H9 (cell line): Measurements from ENCODE around the gene CACTIN. TPM values are rescaled to one million over a fixed set of nuclear protein-coding genes. Genes with fewer than 3 reads are reported as not detected.

Experiments
- DNase-seq: peaks from one replicate; pipeline ENCODE4 v3.0.0-alpha.2; 2017
- H2AFZ ChIP-seq: one replicate; pipeline ENCODE4 v1.6.1; 2013; ENCODE audit warnings: mild to moderate bottlenecking, low read length, control low read depth, moderate library complexity
- H2AK5ac ChIP-seq: 2 replicates; pipeline ENCODE4 v1.6.1; 2013; ENCODE audit warnings: low read length, control low read depth, mixed read lengths; ENCODE audit not compliant: insufficient read length
- H2BK120ac ChIP-seq: one replicate; pipeline ENCODE4 v1.6.1; 2013; ENCODE audit warnings: low read depth, mild to moderate bottlenecking, low read length, control low read depth, inconsistent platforms; ENCODE audit not compliant: poor library complexity, severe bottlenecking
- H2BK12ac ChIP-seq: 2 replicates; pipeline ENCODE4 v1.6.1; 2013; ENCODE audit warnings: low read length, control low read depth, mixed read lengths, low read depth; ENCODE audit not compliant: insufficient read length
- H2BK15ac ChIP-seq: 2 replicates; pipeline ENCODE4 v1.6.1; 2013; ENCODE audit warnings: low read depth, low read length, control low read depth
- H2BK20ac ChIP-seq: one replicate; pipeline ENCODE4 v1.6.1; 2013; ENCODE audit warnings: low read depth, mild to moderate bottlenecking, low read length, control low read depth, inconsistent platforms; ENCODE audit not compliant: poor library complexity, severe bottlenecking
- H2BK5ac ChIP-seq: 2 replicates; pipeline ENCODE4 v1.6.1; 2013; ENCODE audit warnings: low read length, control low read depth, mixed read lengths; ENCODE audit not compliant: insufficient read length
- H3K14ac ChIP-seq: 2 replicates; pipeline ENCODE4 v1.6.1; 2013; ENCODE audit warnings: low read length, control low read depth; ENCODE audit not compliant: insufficient read depth
- H3K18ac ChIP-seq: 2 replicates; pipeline ENCODE4 v1.6.1; 2013; ENCODE audit warnings: low read depth, mild to moderate bottlenecking, mixed read lengths, low read length, control low read depth; ENCODE audit not compliant: insufficient read length
- H3K23ac ChIP-seq: 2 replicates; pipeline ENCODE4 v1.6.1; 2013; ENCODE audit warnings: low read length, control low read depth, mixed read lengths, low read depth; ENCODE audit not compliant: insufficient read length
- H3K23me2 ChIP-seq: 2 replicates; pipeline ENCODE4 v1.6.1; 2013; ENCODE audit warnings: low read depth, mild to moderate bottlenecking, mixed read lengths, low read length, control low read depth; ENCODE audit not compliant: insufficient read length, poor library complexity, severe bottlenecking
- H3K27ac ChIP-seq: 2 replicates; pipeline ENCODE4 v1.5.1; 2013; ENCODE audit warnings: low read length, control low read depth, mixed read lengths, low read depth; ENCODE audit not compliant: insufficient read length
- H3K27me3 ChIP-seq: 2 replicates; pipeline ENCODE4 v1.6.1; 2013; ENCODE audit warnings: low read length, control low read depth, inconsistent platforms; ENCODE audit not compliant: insufficient read depth
- H3K4ac ChIP-seq: 2 replicates; pipeline ENCODE4 v1.6.1; 2013; ENCODE audit warnings: low read depth, mild to moderate bottlenecking, control low read depth, inconsistent platforms, low read length, moderate library complexity
- H3K4me1 ChIP-seq: 2 replicates; pipeline ENCODE4 v1.6.1; 2013; ENCODE audit warnings: low read length, control low read depth, inconsistent platforms; ENCODE audit not compliant: insufficient read depth
- H3K4me2 ChIP-seq: 2 replicates; pipeline ENCODE4 v1.6.1; 2013; ENCODE audit warnings: low read length, control low read depth, mixed read lengths; ENCODE audit not compliant: insufficient read length, insufficient read depth
- H3K56ac ChIP-seq: 2 replicates; pipeline ENCODE4 v1.6.1; 2013; ENCODE audit warnings: low read depth, mild to moderate bottlenecking, mixed read lengths, low read length, control low read depth; ENCODE audit not compliant: insufficient read length
- H3K79me1 ChIP-seq: 2 replicates; pipeline ENCODE4 v1.6.1; 2013; ENCODE audit warnings: low read depth, mild to moderate bottlenecking, moderate library complexity, low read length, control low read depth, inconsistent platforms; ENCODE audit not compliant: insufficient read depth, poor library complexity, severe bottlenecking
- H3K79me2 ChIP-seq: 2 replicates; pipeline ENCODE4 v1.6.1; 2013; ENCODE audit warnings: low read length, control low read depth, inconsistent platforms; ENCODE audit not compliant: insufficient read depth
- H3K9ac ChIP-seq: 2 replicates; pipeline ENCODE4 v1.6.1; 2013; ENCODE audit warnings: low read length, control low read depth, mixed read lengths; ENCODE audit not compliant: insufficient read length; ENCODE audit errors: extremely low read depth
- H3K9me3 ChIP-seq: one replicate; pipeline ENCODE4 v1.6.1; 2013; ENCODE audit warnings: low read depth, low read length, inconsistent platforms; ENCODE audit not compliant: control insufficient read depth
- H3T11ph ChIP-seq: one replicate; pipeline ENCODE4 v1.6.1; 2013; ENCODE audit warnings: mild to moderate bottlenecking, low read length, control low read depth, inconsistent platforms
- H4K20me1 ChIP-seq: one replicate; pipeline ENCODE4 v1.6.1; 2013; ENCODE audit not compliant: control insufficient read depth, insufficient read length, insufficient read depth
- H4K5ac ChIP-seq: 2 replicates; pipeline ENCODE4 v1.6.1; 2013; ENCODE audit warnings: low read depth, mild to moderate bottlenecking, mixed read lengths, low read length, control low read depth; ENCODE audit not compliant: insufficient read length
- H4K8ac ChIP-seq: replicated peaks from 2 replicates; pipeline ENCODE4 v1.6.1; 2013; ENCODE audit warnings: low read length, control low read depth, mixed read lengths, low read depth; ENCODE audit not compliant: insufficient read length
- H4K91ac ChIP-seq: 2 replicates; pipeline ENCODE4 v1.6.1; 2013; ENCODE audit warnings: low read depth, mild to moderate bottlenecking, moderate library complexity, mixed read lengths, low read length, control low read depth; ENCODE audit not compliant: insufficient read length
- H3K27ac Mint-ChIP-seq, 3 experiments: 2 replicates in 2 of 3; 3 replicates in 1 of 3; pipeline ENCODE4 v1.8.0; 2020 to 2021; ENCODE audit warnings: mixed read lengths in 3 of 3, mild to moderate bottlenecking in 1 of 3, moderate library complexity in 1 of 3
- H3K27me3 Mint-ChIP-seq: 2 replicates; pipeline ENCODE4 v1.8.0; 2021; ENCODE audit warnings: low read depth, mild to moderate bottlenecking, moderate library complexity, mixed read lengths
- H3K36me3 Mint-ChIP-seq, 3 experiments: 2 replicates in 2 of 3; 3 replicates in 1 of 3; pipeline ENCODE4 v1.8.0; 2020 to 2021; ENCODE audit warnings: low read depth in 3 of 3, mixed read lengths in 3 of 3; ENCODE audit not compliant: insufficient read depth in 1 of 3
- H3K4me1 Mint-ChIP-seq, 2 experiments: 2 replicates each; pipeline ENCODE4 v1.8.0; 2020; ENCODE audit warnings: mixed read lengths in 2 of 2
- H3K4me3 Mint-ChIP-seq, 2 experiments: 2 replicates in 1 of 2; 3 replicates in 1 of 2; pipeline ENCODE4 v1.8.0; 2020 to 2021; ENCODE audit warnings: mild to moderate bottlenecking in 2 of 2, mixed read lengths in 2 of 2, moderate library complexity in 1 of 2
- H3K9me3 Mint-ChIP-seq, 2 experiments: 2 replicates in 1 of 2; 3 replicates in 1 of 2; pipeline ENCODE4 v1.8.0; 2020; ENCODE audit warnings: mild to moderate bottlenecking in 2 of 2, mixed read lengths in 2 of 2, moderate library complexity in 1 of 2
- CTCF ChIP-seq: fragments of 200-600 bp; sonication (generic); conservative IDR thresholded peaks from 3 replicates; pipeline ENCODE4 v1.8.0; 2021; ENCODE audit warnings: antibody characterized with exemption, mild to moderate bottlenecking
- WGBS: extraction: QIAGEN DNeasy Blood & Tissue Kit; methylation state at CpG from one replicate; pipeline ENCODE4 v1.1.7; 2013; ENCODE audit warnings: missing lambda C conversion rate, low lambda C conversion rate, mixed read lengths; ENCODE audit not compliant: insufficient read length; ENCODE audit errors: extremely low coverage; 5-methylcytosine and 5-hydroxymethylcytosine counted together
- total RNA-seq: library from RNA; stranded (reverse); gene quantifications from 2 replicates; pipeline ENCODE4 v1.2.1, GENCODE V29; 2021

CACTIN gene
- total RNA-seq, 1 experiment from 2014 or later, result 37.3 TPM

GRCh38 chr19:3605361-3605760 is 21.2 kb downstream of the CACTIN start:
- H2BK20ac ChIP-seq, result no peak overlapping the region
- no peak overlapping the region for H3K56ac ChIP-seq
- no peak overlapping the region for H3K27ac Mint-ChIP-seq
- no peak overlapping the region for H3K23ac ChIP-seq
- H3K79me2 ChIP-seq, result no peaks in the 10 kb centered on the region
- peaks cover under 1 to 3% (median 2%) of the 10 kb centered on the region in 3 experiments; a peak in 5 of 7 replicates for H3K36me3 Mint-ChIP-seq
- no peak overlapping the region for H4K5ac ChIP-seq
- peaks cover 12% of the 10 kb centered on the region in 2 experiments for H3K4me1 Mint-ChIP-seq
- no CpG with 5 or more reads among the region's 3 CpGs for WGBS
- H3K79me1 ChIP-seq, result no peaks in the 10 kb centered on the region
- no peak overlapping the region for H2BK15ac ChIP-seq
- H3K9ac ChIP-seq, result no peak overlapping the region
- no peak overlapping the region for H4K91ac ChIP-seq
- H3T11ph ChIP-seq, result no peak overlapping the region
- H2BK12ac ChIP-seq, result no peak overlapping the region
- H3K9me3 Mint-ChIP-seq, result peaks cover 0 to 4% of the 10 kb centered on the region in 2 experiments; a peak in 1 of 5 replicates
- H2BK5ac ChIP-seq, result no peak overlapping the region
- H3K23me2 ChIP-seq, result peaks cover 2% of the 10 kb centered on the region
- H3K27me3 Mint-ChIP-seq, result peaks cover 4% of the 10 kb centered on the region
- H3K9me3 ChIP-seq, result no peaks in the 10 kb centered on the region
- H3K18ac ChIP-seq, result no peak overlapping the region
- no peak overlapping the region for H3K14ac ChIP-seq
- no peak overlapping the region for H3K27ac ChIP-seq
- no peak overlapping the region for H2BK120ac ChIP-seq
- H2AK5ac ChIP-seq, result no peak overlapping the region
- no peaks in the 10 kb centered on the region; the same call in 1 of the 2 replicates for H3K4me1 ChIP-seq
- no peak overlapping the region for H3K4me3 Mint-ChIP-seq
- peaks cover 5% of the 10 kb centered on the region; the same call in 1 of the 2 replicates for H3K27me3 ChIP-seq
- no peaks in the 10 kb centered on the region for H4K20me1 ChIP-seq
- no peak overlapping the region for H2AFZ ChIP-seq
- H3K4ac ChIP-seq, result no peak overlapping the region
- TF ChIP-seq CTCF, result no peak
- no peak overlapping the region for H3K4me2 ChIP-seq
- no peak for DNase-seq
- H4K8ac ChIP-seq, result no peak overlapping the region
